Activated CD4-positive, alpha-beta T cell treated with anti-CD3 and anti-CD28 coated beads, Interleukin-10, Interleukin-2, amounts not matched to agents 100 ng/mL and 50 ng/mL, durations not matched to agents 16 hours and 8 hours (primary cell): Measurements from ENCODE around the gene INSIG2.

Experiments used
- DNase-seq: peaks from one replicate; pipeline ENCODE4 v3.0.0-alpha.2; 2020

INSIG2 gene

DNA sequence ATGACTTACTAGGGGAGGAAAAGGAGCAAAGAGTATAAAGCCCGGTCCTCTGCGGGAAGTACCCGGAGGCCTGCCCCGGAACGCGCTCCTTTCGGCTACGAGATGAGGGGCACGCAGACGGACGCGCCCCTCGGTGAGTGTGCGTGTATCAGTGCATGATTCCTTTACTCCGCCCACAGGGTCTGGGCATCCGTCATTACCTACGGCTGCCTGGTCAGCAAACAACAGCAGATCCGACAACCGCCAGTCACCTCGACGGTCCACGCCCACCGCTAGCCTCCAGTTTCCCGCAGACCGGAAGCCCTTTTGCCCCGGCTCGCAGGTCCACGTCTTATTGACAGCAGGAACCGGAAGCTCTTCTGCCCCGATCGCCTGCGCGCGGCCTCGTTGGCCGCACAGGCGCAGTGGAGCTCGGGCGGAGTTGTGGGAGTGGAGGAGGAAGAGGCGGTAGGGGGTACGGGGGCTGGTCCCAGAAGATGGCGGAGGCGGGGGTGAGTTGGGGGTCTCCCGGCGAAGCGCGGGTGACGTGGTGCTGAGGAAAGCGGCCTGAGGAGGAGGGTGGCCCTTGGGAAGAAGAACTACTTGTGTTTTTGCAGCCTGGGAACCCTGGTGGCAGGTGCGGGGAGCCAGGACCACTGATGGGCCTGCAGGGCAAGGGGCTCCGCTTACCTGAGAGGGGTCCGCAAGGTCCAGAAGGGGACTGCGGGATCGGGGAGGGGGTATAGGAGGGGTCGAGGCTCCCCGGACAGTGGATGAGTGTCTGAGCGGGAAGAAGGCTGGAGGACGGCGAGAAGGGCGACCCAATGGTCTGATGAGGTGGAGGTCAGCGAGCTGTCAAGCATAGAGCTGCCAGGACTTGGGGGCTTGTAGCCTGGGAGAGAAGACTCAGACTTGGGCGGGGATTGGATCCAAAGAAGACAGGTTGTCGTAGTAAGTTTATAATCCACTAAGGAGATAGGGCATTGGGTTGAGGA, at the start of gene INSIG2:
INSIG2 (plus strand) TSS at position 421 of the 974 bp plus-strand sequence. CDS start 8,086 bp downstream, outside the sequence.
- DNase-seq: peak; percentile 98

DNA sequence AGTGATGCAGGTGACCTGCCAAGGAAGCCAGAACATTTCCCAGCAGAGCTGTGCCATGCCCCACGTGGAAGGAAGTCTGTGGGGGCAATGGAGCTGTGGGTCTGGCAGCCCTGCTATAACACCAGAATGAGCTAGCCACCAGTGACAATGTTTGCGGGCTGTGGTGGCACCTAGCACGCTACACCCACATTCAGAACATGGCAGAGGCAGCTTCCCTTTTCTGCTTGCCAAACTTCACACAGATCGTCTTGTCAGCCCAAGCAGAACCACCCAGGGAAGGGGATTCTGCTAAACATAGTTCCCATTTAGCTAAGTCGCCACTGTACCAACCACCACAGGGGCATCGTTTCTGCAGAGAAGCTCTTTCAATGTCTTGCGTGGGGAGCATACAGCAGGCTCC, 47.4 kb upstream of the INSIG2 start:
- DNase-seq: no peak

DNA sequence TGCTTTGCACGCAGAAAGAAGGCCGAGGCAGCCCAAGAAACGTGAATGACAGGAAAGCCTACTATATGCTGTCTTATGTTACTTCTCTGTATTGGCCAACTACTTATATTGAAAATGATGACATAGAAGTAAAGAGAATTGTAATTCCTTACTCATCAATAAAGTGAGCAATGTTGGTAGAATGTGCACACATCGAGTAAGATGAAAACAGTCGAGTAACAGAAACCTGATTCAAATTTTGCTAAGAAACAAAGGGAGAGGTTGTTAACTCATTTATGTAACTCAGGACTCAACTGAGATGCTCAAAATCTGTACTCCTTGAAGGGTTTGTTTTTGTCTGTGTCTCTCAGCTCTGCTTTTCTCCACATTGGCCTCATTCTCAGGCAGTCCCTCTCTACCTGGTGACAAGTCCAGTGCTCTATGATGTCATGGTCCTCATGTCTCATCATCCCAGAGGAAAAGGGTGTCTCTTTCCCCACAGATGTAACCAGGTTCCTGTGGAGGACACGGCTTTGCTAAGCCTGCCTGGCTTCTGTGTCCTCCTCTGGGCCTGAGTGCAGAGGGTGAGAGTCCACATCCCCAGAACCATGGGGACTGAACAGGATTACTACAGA, 44.1 kb upstream of the INSIG2 start:
- DNase-seq: peak; percentile 46

DNA sequence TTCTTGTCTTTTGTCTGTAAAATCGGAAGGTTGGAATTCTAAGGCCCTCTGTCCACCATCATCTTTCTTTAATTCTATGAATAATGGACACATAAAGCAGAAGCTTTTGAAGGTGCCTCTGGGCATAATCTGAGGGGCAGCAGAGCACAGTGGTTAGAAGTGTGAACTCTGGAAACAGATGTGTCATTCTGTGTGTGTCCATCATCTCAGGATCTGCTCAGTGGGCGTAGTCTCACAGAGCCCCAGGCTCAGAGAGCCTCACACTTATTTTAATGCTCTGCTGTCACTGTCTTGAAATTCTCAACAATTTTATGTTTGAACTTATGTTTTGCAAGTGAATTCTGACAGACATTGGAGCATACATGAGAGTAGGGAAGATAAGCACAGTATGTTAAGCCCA, 43.4 kb upstream of the INSIG2 start:
- DNase-seq: peak; percentile 29

GRCh38 chr2:118045286-118045685, 43.0 kb upstream of the INSIG2 start:
- DNase-seq: peak; percentile 3

DNA sequence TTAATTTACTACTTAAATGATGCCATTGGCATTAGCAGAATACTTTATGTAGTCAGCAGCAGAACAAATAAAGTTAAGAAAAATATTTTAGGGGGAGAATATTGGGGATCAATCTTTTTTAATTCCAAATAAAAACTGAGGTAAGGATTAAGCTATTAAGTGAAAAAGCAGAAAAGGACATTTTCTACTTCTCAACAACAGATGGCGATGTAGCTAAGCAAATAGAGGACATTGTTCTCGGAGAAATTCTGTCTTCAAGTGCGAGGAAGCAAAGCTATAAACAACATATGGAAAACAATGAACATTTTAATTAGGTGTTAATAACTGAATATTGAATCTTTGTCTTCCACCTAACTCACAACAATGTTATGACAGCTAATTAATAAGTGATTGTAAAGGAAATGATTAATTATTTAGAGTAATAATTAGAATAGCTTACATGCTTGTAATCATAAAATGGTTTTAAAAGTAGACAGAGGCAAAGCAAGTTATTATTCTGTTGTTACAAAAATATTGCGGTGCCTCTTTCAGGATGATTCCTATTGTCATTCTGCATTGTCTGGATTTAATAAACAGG, 41.5 kb upstream of the INSIG2 start:
- DNase-seq: peak; percentile 44

DNA sequence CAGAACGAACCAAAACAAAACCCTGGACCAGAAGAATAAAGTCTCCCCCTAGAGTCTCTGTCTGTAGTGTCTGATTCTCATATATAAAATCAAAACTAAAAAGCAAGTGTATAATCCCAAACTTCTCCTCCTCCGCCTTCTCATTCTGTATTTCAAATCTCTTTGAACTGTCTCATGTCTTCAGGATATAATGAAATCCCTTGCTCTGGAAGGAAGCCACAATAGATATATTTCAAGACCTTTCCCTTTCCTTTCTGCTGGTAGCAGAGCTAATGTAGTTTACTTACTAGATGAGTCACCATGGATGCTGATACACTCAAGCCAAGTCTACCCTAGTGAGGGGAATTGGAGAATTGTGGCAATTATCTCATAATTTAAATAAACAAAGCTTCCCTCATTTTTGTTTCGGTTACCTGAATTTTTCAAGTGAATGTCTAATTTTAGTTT, 40.9 kb upstream of the INSIG2 start:
- no peak for DNase-seq

GRCh38 chr2:118048401-118048800, 39.9 kb upstream of the INSIG2 start:
- peak; percentile 8 for DNase-seq

DNA sequence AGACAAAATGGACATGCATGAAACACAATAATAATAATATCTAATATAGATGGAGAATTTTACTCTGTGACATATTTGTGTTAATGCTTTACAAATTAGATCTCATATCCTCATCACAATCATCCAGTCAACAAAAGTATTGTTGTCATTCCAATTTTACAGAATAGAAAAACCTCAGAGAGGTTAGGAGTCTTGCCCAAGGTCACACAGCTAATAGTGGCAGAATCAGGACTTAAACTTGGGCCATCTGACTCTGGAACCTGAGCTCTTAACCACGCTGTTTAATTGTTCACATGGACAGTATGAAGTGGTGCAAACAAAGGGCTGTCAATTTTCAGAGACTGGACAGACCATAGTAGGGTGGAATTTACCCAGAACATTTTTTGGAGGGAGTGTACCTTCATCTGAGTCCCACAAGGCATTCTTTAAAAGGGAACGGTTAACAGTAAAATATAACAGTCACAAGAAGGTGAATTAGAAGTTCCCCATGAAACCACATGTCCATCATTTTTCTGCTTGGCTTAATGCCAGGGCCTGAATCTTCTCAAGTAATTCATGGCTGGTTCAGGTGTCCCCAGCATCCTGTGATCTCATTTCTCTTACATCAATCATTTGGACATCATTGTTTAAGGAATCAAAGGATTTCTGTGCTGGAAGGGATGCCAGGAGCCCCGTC, 39.0 kb upstream of the INSIG2 start:
- DNase-seq: no peak

DNA sequence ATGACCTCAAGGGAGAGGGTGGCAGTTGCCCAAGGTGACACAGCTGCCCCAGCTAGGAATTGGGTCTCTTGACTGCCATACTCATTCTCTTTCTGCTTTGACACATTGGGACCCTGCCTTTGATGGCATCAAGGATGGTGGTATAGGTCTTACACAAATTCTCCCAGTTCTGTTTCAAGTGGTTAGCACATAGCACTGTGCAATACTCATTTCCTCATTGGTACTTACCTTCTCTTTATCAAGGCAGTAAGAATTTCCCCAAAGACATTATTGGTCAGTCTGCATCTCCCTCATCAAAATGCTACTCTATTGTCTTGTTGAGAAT, 38.5 kb upstream of the INSIG2 start:
- DNase-seq: peak; percentile 26

GRCh38 chr2:118050386-118050785, 37.9 kb upstream of the INSIG2 start:
- DNase-seq: no peak

GRCh38 chr2:118050974-118051373, 37.3 kb upstream of the INSIG2 start:
- no peak for DNase-seq

GRCh38 chr2:118051826-118052358, 36.4 kb upstream of the INSIG2 start:
- DNase-seq: no peak

DNA sequence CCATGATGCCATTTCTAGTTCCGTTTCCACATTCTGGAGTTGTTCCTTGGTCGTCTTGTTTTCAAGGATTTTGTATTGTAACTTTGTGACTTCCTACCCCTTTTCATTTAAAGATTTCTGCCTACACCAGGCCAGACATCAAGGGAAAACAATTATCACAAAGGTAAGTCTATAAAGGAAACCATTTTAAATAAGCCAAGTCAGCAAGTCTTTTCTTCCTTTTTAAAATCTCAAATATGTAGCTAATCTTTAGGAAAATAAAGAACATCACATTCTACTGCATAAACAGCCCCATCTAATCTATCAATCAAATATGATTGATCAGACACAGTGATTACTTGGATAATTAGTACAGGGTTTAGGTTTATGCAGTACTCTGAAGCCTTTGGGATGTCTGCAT, 35.8 kb upstream of the INSIG2 start:
- DNase-seq: no peak

DNA sequence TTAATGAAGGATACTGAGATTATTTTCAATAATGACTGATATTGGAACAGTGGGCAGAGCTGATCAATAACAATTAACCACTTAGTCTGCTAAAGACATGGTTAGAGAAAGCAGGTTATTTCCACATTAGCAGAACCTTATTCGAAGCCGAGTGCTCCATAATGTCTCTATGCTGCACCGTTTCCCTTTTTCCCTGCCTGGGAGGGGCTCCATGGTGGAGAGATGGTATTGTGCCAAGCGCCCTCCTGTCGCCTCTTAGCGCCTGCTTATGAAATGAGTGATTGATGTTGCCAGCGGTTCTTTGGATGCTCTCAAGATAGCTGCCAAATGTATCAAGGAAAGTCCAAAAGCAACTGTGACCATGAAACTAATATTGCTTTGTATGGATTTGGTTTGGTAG, 34.6 kb upstream of the INSIG2 start:
- no peak for DNase-seq

DNA sequence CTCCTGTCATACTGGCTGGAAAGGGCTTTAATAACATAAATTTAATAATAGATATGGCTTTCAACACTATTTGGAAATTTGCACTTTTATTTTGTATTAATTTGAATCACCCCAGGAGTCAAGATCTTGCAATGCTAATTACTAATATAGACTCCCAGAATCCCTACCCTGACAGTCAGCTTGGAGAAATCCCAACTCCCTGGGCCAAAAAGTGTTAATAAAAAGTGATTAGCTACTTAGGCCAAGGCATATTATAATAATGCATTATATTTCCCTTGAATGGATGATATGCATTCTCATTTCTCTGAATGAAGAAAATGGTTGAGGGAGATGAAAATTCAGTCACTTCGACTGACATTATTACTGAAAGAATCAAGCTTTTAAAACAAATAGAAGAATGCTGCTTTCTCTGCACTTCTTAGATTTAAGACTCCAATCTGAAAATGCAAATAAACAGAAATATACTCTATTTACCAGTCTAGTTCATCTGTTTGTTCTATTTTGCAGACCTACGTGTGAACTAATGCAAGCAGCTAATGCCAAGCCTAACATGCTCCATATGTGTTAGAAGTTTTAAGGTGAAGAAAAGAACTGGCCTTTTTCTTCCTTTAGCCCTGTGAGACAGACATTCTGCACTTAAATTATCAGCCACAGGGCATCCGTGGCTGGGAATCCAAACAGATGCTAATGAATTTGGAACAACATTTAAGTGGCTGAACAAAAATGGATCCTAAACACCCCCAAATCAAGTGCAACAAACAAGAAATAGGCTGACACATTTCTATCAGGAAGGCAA, 33.9 kb upstream of the INSIG2 start:
- DNase-seq: no peak

DNA sequence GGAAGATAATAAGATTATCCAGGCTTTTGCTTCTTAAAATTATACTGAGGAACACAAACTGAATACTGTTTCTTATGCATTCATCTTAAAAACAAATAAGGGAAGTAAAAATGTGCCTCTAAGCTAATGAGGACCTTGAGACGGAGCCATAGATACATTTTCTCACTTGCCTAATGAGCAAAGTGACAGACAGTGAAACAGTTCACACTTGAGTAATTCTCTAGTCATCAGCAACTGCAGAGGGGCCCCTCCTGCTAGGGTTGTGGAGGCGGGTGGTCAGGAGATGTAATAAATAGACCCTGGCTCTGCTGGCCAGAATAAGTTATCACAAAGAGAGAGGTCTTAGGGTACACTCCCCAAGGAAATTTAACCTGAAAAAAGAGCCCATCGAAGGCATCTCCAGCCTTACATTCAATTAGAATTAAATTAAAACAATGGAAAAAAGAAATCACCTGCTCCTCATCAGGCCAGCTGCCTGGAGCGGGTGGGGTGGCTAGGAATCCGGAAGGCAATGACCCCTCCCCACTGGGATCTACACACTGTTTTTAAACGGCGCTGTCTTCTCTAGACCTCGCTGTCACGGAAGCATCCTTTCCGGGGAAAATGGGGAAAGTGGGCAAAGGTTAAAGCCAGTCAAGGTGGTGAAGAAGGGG, 32.6 kb upstream of the INSIG2 start:
- DNase-seq: no peak

DNA sequence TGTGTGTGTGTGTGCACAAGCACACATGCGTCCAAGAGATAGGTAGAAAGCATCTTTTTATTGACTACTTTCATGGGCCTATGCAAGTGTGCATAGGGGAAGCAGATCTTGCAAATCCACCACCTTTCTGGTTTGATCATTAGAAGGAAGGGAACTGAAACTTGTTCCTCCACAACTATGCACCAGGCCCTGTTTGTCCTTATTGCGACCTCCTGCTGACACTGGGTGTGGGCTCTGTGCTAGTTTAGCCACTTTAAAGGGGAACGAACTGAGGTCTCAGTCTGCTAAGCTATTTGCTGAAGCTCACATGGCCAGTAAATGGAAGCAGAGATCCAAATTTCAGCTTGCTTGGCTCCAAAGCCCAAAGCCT, 32.1 kb upstream of the INSIG2 start:
- no peak for DNase-seq

- DNase-seq: no peak
Measured at GRCh38 chr2:118056801-118057200, 31.5 kb upstream of the INSIG2 start.

DNA sequence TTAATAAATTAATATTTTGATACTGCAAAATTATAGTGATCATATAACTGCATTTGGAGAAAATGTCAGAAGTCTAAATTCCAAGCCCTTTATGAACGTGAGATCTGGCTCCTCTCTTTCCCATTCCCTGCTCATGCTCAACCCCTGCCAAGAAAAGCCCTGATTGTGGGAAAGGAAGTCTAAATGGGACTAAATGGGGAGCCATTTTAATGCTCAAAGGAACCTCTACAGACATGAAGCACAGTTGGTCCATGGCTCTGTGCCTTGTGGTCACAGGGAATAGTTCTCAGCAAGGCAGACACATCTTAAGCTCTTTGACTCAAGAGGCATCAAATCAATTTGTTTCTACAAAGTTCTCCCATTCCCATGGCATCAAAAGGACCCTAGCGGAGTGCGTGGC, 29.3 kb upstream of the INSIG2 start:
- no peak for DNase-seq

- DNase-seq: peak; percentile 59
Measured at GRCh38 chr2:118059919-118060478, 28.3 kb upstream of the INSIG2 start.
